ENCODE data around the gene LIMCH1.
"Not testable (repeated sequence)": the region's sequence is repeated elsewhere in the genome, so short reads cannot be mapped to it uniquely, and the experiment has no call there.

Gene LIMCH1

GRCh38 chr4:41640906-41641305 lies 102.9 kb downstream of the LIMCH1 start:
- H3K79me2 ChIP-seq (ENCODE audit: low read length): no peaks in the 10 kb centered on the region
- H3K4me3 ChIP-seq (ENCODE audit: low read length): no peak overlapping the region
- no peak overlapping the region for H2AFZ ChIP-seq (ENCODE audit: low read depth, low read length)
- H3K27me3 ChIP-seq (ENCODE audit: low read depth, low read length): peaks cover 37% of the 10 kb centered on the region
- TF ChIP-seq, protein P1, sequence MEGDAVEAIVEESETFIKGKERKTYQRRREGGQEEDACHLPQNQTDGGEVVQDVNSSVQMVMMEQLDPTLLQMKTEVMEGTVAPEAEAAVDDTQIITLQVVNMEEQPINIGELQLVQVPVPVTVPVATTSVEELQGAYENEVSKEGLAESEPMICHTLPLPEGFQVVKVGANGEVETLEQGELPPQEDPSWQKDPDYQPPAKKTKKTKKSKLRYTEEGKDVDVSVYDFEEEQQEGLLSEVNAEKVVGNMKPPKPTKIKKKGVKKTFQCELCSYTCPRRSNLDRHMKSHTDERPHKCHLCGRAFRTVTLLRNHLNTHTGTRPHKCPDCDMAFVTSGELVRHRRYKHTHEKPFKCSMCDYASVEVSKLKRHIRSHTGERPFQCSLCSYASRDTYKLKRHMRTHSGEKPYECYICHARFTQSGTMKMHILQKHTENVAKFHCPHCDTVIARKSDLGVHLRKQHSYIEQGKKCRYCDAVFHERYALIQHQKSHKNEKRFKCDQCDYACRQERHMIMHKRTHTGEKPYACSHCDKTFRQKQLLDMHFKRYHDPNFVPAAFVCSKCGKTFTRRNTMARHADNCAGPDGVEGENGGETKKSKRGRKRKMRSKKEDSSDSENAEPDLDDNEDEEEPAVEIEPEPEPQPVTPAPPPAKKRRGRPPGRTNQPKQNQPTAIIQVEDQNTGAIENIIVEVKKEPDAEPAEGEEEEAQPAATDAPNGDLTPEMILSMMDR (IDR thresholded peaks at IDR 0.05; ENCODE audit: low read depth, low read length): no peak
- no peak for TF ChIP-seq EZH2phosphoT487 (IDR thresholded peaks at IDR 0.05; ENCODE audit: low read depth)
- no peaks in the 10 kb centered on the region for H3K4me1 ChIP-seq (ENCODE audit: low read length)
- no peak overlapping the region for H3K9ac ChIP-seq (ENCODE audit: low read length)
- no peaks in the 10 kb centered on the region for H3K9me3 ChIP-seq (ENCODE audit: insufficient read depth, low read length)
- H3K36me3 ChIP-seq (replicated peaks; ENCODE audit: low read depth, low read length): no peaks in the 10 kb centered on the region
- H4K20me1 ChIP-seq (ENCODE audit: insufficient read depth, low read length): no peaks in the 10 kb centered on the region
- H3K27ac ChIP-seq (ENCODE audit: low read length): no peak overlapping the region
- H3K4me2 ChIP-seq (ENCODE audit: low read length): no peak overlapping the region

DNA sequence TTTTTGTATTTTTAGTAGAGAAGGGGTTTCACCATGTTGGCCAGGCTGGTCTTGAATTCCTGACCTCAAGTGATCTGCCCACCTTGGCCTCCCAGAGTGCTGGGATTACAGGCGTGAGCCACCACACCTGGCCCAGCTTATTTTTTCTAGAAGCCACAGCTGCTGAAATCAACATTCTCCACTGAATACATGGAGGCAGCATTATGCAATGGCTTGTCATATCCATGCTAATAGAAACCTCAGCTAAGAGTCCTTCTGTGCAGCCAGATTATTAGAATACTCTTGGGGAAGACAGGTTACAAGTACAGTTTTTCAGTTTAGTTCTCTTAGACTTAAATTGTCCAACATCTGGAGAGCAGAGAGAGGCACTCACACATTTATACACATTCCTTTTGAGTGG lies 104.8 kb downstream of the LIMCH1 start:
- peaks cover 10% of the 10 kb centered on the region for H3K4me1 ChIP-seq (ENCODE audit: low read length)
- H4K20me1 ChIP-seq (ENCODE audit: insufficient read depth, low read length); H3K4me3 ChIP-seq (ENCODE audit: low read length); H3K79me2 ChIP-seq (ENCODE audit: low read length); H3K9ac ChIP-seq (ENCODE audit: low read length); H3K36me3 ChIP-seq (replicated peaks; ENCODE audit: low read depth, low read length); H3K27ac ChIP-seq (ENCODE audit: low read length); H3K9me3 ChIP-seq (ENCODE audit: insufficient read depth, low read length); H3K4me2 ChIP-seq (ENCODE audit: low read length); H2AFZ ChIP-seq (ENCODE audit: low read depth, low read length): not testable (repeated sequence)
- peaks cover 43% of the 10 kb centered on the region for H3K27me3 ChIP-seq (ENCODE audit: low read depth, low read length)

DNA sequence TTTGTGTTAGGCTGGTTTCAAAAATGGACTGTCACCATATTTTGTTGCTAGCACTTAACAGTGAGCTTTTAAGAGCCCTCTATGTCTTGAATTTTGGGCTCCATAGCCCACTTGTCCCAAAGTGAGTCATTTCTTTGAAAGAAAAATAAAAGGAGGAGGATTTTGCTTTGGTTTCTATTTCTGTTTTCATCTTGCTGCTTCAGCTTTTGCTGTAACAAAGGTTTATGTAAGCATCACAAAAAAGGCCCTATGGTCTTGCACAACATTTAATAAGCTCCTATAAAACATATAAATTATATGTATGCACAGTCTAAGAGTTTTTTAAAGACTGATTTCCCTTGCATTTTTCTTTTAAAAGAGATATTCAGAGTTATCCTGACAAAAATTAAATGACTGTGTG lies 105.4 kb downstream of the LIMCH1 start:
- Histone ChIP-seq H3K79me2 (ENCODE audit: low read length) (no peaks in the 10 kb centered on the region), H3K9me3 (ENCODE audit: insufficient read depth, low read length) (no peaks in the 10 kb centered on the region)

DNA sequence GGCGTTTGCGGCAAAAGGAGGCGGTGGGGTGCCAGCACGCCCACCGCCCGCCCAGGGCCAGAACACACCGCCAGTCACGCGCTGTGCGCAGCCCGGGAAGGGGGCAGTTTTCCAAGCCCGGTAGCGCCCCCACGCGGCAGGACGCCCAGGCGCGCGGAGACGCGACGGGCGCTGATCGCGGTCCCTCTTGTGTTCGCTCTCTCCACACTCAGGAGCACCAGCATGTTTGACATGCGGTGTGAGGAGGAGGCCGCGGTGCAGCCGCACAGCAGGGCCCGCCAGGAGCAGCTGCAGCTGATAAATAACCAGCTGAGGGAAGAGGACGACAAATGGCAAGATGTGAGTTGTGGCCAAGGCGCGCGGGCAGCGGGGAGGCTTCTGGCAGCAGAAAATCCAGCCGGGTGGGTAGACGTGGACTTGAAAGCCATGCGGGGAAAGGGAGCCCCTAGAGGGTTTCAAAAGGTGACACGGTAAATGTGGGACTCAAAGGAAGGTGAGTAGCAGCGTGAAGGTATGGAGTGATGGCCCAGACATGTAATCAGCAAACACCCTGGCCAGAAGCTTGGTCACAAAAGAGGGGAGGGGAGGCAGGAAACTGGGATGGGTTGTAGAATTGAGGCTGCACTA lies 106.4 kb downstream of the LIMCH1 start:
- peaks cover 27% of the 10 kb centered on the region for H3K27me3 ChIP-seq (ENCODE audit: low read depth, low read length)
- H3K4me1 ChIP-seq (ENCODE audit: low read length): peaks cover 14% of the 10 kb centered on the region
- no peaks in the 10 kb centered on the region for H3K9me3 ChIP-seq (ENCODE audit: insufficient read depth, low read length)
- H3K4me2 ChIP-seq (ENCODE audit: low read length): no peak overlapping the region
- H3K4me3 ChIP-seq (ENCODE audit: low read length): no peak overlapping the region
- H2AFZ ChIP-seq (ENCODE audit: low read depth, low read length): no peak overlapping the region
- H3K79me2 ChIP-seq (ENCODE audit: low read length): no peaks in the 10 kb centered on the region
- H4K20me1 ChIP-seq (ENCODE audit: insufficient read depth, low read length): no peaks in the 10 kb centered on the region
- no peaks in the 10 kb centered on the region for H3K36me3 ChIP-seq (replicated peaks; ENCODE audit: low read depth, low read length)
- H3K9ac ChIP-seq (ENCODE audit: low read length): no peak overlapping the region
- no peak for TF ChIP-seq EZH2phosphoT487 (IDR thresholded peaks at IDR 0.05; ENCODE audit: low read depth)
- TF ChIP-seq, protein P1 (IDR thresholded peaks at IDR 0.05; ENCODE audit: low read depth, low read length): no peak
- no peak overlapping the region for H3K27ac ChIP-seq (ENCODE audit: low read length)

More for the DNA sequence above, 105.4 kb downstream of the LIMCH1 start:
- Histone ChIP-seq H3K36me3 (replicated peaks; ENCODE audit: low read depth, low read length) (no peaks in the 10 kb centered on the region), H3K4me2 (ENCODE audit: low read length) (no peak overlapping the region), H3K9ac (ENCODE audit: low read length) (no peak overlapping the region), H3K27me3 (ENCODE audit: low read depth, low read length) (peaks cover 38% of the 10 kb centered on the region), H2AFZ (ENCODE audit: low read depth, low read length) (no peak overlapping the region), H3K27ac (ENCODE audit: low read length) (no peak overlapping the region), H3K4me3 (ENCODE audit: low read length) (no peak overlapping the region), H4K20me1 (ENCODE audit: insufficient read depth, low read length) (no peaks in the 10 kb centered on the region), H3K4me1 (ENCODE audit: low read length) (peaks cover 14% of the 10 kb centered on the region)
- no peak for TF ChIP-seq EZH2phosphoT487 (IDR thresholded peaks at IDR 0.05; ENCODE audit: low read depth)
- TF ChIP-seq, protein P1 (IDR thresholded peaks at IDR 0.05; ENCODE audit: low read depth, low read length): no peak
